ENCODE measurements around the gene TLK1. TPM values are rescaled to one million over a fixed set of nuclear protein-coding genes. Genes with fewer than 3 reads are reported as not detected.

The TLK1 gene
- total and polyA plus RNA-seq, 10 of the 15 experiments (the other 5 are each of a cell fraction or from before 2014, with no cell fraction given), result 25.1 to 126 (median 57.3) TPM

DNA sequence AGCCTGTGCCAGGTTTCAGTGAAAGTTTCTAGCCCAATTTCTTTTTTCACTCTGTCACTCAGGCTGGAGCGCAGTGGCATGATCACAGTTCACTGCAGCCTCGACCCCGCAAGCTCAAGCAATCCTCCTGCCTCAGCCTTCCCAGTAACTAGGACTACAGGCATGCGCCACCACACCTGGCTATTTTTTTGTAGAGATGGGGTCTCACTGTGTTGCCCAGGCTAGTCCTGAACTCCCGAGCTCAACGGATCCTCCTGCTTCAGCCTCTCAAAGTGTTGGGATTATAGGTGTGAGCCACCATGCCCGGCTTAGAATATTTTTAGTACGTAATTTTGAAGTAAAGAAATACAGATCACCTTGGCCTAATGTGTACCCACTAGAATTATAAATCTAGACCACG, 144.6 kb downstream of the TLK1 start:
- ATAC-seq (no peak), FAIRE-seq (no peak), DNase-seq (ENCODE audit: low read depth, low spot score) (no peak)
- BruUV-seq (replicated peaks), result no TSS peak
- TF ChIP-seq, protein P1, sequence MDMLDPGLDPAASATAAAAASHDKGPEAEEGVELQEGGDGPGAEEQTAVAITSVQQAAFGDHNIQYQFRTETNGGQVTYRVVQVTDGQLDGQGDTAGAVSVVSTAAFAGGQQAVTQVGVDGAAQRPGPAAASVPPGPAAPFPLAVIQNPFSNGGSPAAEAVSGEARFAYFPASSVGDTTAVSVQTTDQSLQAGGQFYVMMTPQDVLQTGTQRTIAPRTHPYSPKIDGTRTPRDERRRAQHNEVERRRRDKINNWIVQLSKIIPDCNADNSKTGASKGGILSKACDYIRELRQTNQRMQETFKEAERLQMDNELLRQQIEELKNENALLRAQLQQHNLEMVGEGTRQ (IDR thresholded peaks at IDR 0.05; ENCODE audit: borderline replicate concordance, low read depth, low read length), result no peak
- TF ChIP-seq PML (IDR thresholded peaks at IDR 0.05; ENCODE audit: low read length) (no peak), CHD2 (IDR thresholded peaks at IDR 0.05; ENCODE audit: borderline replicate concordance, low read depth, low read length) (no peak), RFX5 (IDR thresholded peaks at IDR 0.05; ENCODE audit: low read depth, low read length) (no peak), RCOR1 (conservative IDR thresholded peaks at IDR 0.05; ENCODE audit: low read depth, low read length) (no peak), HDAC6 (IDR thresholded peaks at IDR 0.05; ENCODE audit: unreplicated experiment) (no peak), SUPT20H (IDR thresholded peaks at IDR 0.05; ENCODE audit: borderline replicate concordance, control insufficient read depth, low read depth, low read length) (no peak), NFYB (IDR thresholded peaks at IDR 0.05; ENCODE audit: insufficient read depth, low read depth, low read length) (no peak), RUNX3 (IDR thresholded peaks at IDR 0.05; ENCODE audit: low read length) (no peak), FOXM1 (IDR thresholded peaks at IDR 0.05; ENCODE audit: low read depth, low read length) (no peak), FOS (IDR thresholded peaks at IDR 0.05; ENCODE audit: borderline replicate concordance, extremely low read depth, insufficient read length) (no peak), MEF2B (IDR thresholded peaks at IDR 0.05; ENCODE audit: partially characterized antibody, poor library complexity, severe bottlenecking) (no peak)
- TF ChIP-seq, protein P2, sequence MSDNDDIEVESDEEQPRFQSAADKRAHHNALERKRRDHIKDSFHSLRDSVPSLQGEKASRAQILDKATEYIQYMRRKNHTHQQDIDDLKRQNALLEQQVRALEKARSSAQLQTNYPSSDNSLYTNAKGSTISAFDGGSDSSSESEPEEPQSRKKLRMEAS (IDR thresholded peaks at IDR 0.05; ENCODE audit: low read depth, low read length), result no peak
- TF ChIP-seq, protein P3, sequence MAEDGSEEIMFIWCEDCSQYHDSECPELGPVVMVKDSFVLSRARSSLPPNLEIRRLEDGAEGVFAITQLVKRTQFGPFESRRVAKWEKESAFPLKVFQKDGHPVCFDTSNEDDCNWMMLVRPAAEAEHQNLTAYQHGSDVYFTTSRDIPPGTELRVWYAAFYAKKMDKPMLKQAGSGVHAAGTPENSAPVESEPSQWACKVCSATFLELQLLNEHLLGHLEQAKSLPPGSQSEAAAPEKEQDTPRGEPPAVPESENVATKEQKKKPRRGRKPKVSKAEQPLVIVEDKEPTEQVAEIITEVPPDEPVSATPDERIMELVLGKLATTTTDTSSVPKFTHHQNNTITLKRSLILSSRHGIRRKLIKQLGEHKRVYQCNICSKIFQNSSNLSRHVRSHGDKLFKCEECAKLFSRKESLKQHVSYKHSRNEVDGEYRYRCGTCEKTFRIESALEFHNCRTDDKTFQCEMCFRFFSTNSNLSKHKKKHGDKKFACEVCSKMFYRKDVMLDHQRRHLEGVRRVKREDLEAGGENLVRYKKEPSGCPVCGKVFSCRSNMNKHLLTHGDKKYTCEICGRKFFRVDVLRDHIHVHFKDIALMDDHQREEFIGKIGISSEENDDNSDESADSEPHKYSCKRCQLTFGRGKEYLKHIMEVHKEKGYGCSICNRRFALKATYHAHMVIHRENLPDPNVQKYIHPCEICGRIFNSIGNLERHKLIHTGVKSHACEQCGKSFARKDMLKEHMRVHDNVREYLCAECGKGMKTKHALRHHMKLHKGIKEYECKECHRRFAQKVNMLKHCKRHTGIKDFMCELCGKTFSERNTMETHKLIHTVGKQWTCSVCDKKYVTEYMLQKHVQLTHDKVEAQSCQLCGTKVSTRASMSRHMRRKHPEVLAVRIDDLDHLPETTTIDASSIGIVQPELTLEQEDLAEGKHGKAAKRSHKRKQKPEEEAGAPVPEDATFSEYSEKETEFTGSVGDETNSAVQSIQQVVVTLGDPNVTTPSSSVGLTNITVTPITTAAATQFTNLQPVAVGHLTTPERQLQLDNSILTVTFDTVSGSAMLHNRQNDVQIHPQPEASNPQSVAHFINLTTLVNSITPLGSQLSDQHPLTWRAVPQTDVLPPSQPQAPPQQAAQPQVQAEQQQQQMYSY (CRISPR knock-in tag; IDR thresholded peaks at IDR 0.05), result no peak
- TF ChIP-seq, protein P4, sequence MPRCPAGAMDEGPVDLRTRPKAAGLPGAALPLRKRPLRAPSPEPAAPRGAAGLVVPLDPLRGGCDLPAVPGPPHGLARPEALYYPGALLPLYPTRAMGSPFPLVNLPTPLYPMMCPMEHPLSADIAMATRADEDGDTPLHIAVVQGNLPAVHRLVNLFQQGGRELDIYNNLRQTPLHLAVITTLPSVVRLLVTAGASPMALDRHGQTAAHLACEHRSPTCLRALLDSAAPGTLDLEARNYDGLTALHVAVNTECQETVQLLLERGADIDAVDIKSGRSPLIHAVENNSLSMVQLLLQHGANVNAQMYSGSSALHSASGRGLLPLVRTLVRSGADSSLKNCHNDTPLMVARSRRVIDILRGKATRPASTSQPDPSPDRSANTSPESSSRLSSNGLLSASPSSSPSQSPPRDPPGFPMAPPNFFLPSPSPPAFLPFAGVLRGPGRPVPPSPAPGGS (IDR thresholded peaks at IDR 0.05; ENCODE audit: borderline replicate concordance, insufficient read depth, low read depth, low read length, poor library complexity, severe bottlenecking), result no peak
- TF ChIP-seq, protein P5, sequence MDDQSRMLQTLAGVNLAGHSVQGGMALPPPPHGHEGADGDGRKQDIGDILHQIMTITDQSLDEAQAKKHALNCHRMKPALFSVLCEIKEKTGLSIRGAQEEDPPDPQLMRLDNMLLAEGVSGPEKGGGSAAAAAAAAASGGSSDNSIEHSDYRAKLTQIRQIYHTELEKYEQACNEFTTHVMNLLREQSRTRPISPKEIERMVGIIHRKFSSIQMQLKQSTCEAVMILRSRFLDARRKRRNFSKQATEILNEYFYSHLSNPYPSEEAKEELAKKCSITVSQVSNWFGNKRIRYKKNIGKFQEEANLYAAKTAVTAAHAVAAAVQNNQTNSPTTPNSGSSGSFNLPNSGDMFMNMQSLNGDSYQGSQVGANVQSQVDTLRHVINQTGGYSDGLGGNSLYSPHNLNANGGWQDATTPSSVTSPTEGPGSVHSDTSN (IDR thresholded peaks at IDR 0.05; ENCODE audit: insufficient replicate concordance, low read depth, low read length), result no peak
- Histone ChIP-seq H2AFZ (ENCODE audit: control insufficient read depth, low read depth, low read length) (no peak overlapping the region), H3K27ac (ENCODE audit: control insufficient read depth, insufficient read depth) (no peak overlapping the region), H3K4me1 (ENCODE audit: control insufficient read depth, insufficient read depth, low read length) (peaks cover 4% of the 10 kb centered on the region; the same call in 1 of the 2 replicates), H3K79me2 (ENCODE audit: control insufficient read depth, insufficient read depth, low read length) (peaks cover 2% of the 10 kb centered on the region), H3K4me3 (no peak overlapping the region), H3K27me3 (replicated peaks in 1 of 2; ENCODE audit: control insufficient read depth in 2 of 2, insufficient read depth in 2 of 2, low read length in 1 of 2) (no peaks in the 10 kb centered on the region), H3K4me2 (ENCODE audit: control insufficient read depth, insufficient read depth) (no peak overlapping the region), H4K20me1 (ENCODE audit: control insufficient read depth, insufficient read depth) (no peaks in the 10 kb centered on the region), H3K9me3 (replicated peaks; ENCODE audit: control insufficient read depth, insufficient read depth, low read length) (no peaks in the 10 kb centered on the region), H3K9ac (ENCODE audit: control insufficient read depth, insufficient read depth, low read length) (no peak overlapping the region), H3K36me3 (ENCODE audit: control insufficient read depth in 2 of 2, insufficient read depth in 2 of 2, low read length in 1 of 2) (peaks cover 5 to 28% of the 10 kb centered on the region in 2 experiments)
- CTCF ChIA-PET, result interaction anchor here (0.7 to 1.3 kb wide), 2 partner anchors 142 to 400 kb away, joined by 3 to 8 read pairs; no protein-coding TSS in a partner anchor
- whole genome bisulfite sequencing (ENCODE audit: insufficient coverage, insufficient replicate concordance, low lambda C conversion rate, missing lambda C conversion rate), result 89% methylated on average over 9 of the region's 9 CpGs
- RAD21 ChIA-PET (ENCODE audit: unreplicated experiment), result no interaction called here
- intact Hi-C loops (cut with micrococcal nuclease; ENCODE audit: unreplicated experiment) (no loop called here), in situ Hi-C loops (cut with MboI) (no loop called here)
- POLR2A ChIA-PET, result interaction anchor here (0.6 kb wide), 1 partner anchor 1442 kb away, joined by 3 read pairs; no protein-coding TSS in a partner anchor
- SMC1A ChIA-PET (ENCODE audit: uncharacterized antibody, unreplicated experiment), result interaction anchor here (0.6 to 2.1 kb wide), 5 partner anchors 20 to 267 kb away, joined by 3 to 8 read pairs (median 5); no protein-coding TSS in a partner anchor
